Brain microvascular endothelial cell (primary cell): Measurements from ENCODE around the gene C6orf120.
A peak's percentile ranks its signal among the peaks of the same experiment; 100 is the strongest.

Source experiments
- DNase-seq: peaks from one replicate; pipeline ENCODE4 v3.0.0-alpha.2; 2020
- H3K27ac ChIP-seq: fragments of 250-450 bp; sonication (Bioruptor Pico); 2 replicates; pipeline ENCODE4 v1.5.1; 2020; ENCODE audit warnings: mild to moderate bottlenecking, moderate library complexity
- H3K27me3 ChIP-seq: fragments of 250-450 bp; sonication (Bioruptor Pico); replicated peaks from 2 replicates; pipeline ENCODE4 v1.5.1; 2020; ENCODE audit warnings: mild to moderate bottlenecking
- H3K36me3 ChIP-seq: fragments of 250-450 bp; sonication (Bioruptor Pico); replicated peaks from 2 replicates; pipeline ENCODE4 v1.5.1; 2020; ENCODE audit warnings: mild to moderate bottlenecking
- H3K4me3 ChIP-seq: 2 replicates; pipeline ENCODE4 v1.5.1; 2011; ENCODE audit warnings: low read depth, mild to moderate bottlenecking, control low read depth, low read length, moderate library complexity
- CTCF ChIP-seq: IDR thresholded peaks from 2 replicates; pipeline ENCODE4 v1.5.1; 2011; ENCODE audit warnings: low read depth, mild to moderate bottlenecking, moderate library complexity, low read length, control low read depth, inconsistent platforms; ENCODE audit errors: missing control alignments
- in situ Hi-C: cut with HindIII; loops from 2 replicates; pipeline ENCODE4 v1.10.0; 2017; ENCODE audit warnings: low sequenced_read_pairs, low pct_ligation_motif_present

C6orf120 gene

GRCh38 chr6:169726963-169727362, 25.0 kb downstream of the C6orf120 start:
- Histone ChIP-seq H3K36me3 (no peaks in the 10 kb centered on the region), H3K4me3 (no peak overlapping the region), H3K27ac (no peak overlapping the region), H3K27me3 (no peaks in the 10 kb centered on the region)
- DNase-seq, result no peak
- in situ Hi-C loops, result no loop called here
- TF ChIP-seq CTCF, result no peak

- Histone ChIP-seq H3K4me3 (no peak overlapping the region), H3K27me3 (no peaks in the 10 kb centered on the region), H3K27ac (no peak overlapping the region), H3K36me3 (no peaks in the 10 kb centered on the region)
- in situ Hi-C loops, result no loop called here
- DNase-seq, result no peak
- TF ChIP-seq CTCF, result no peak
Observed at GRCh38 chr6:169729961-169730360, 28.0 kb downstream of the C6orf120 start.

DNA sequence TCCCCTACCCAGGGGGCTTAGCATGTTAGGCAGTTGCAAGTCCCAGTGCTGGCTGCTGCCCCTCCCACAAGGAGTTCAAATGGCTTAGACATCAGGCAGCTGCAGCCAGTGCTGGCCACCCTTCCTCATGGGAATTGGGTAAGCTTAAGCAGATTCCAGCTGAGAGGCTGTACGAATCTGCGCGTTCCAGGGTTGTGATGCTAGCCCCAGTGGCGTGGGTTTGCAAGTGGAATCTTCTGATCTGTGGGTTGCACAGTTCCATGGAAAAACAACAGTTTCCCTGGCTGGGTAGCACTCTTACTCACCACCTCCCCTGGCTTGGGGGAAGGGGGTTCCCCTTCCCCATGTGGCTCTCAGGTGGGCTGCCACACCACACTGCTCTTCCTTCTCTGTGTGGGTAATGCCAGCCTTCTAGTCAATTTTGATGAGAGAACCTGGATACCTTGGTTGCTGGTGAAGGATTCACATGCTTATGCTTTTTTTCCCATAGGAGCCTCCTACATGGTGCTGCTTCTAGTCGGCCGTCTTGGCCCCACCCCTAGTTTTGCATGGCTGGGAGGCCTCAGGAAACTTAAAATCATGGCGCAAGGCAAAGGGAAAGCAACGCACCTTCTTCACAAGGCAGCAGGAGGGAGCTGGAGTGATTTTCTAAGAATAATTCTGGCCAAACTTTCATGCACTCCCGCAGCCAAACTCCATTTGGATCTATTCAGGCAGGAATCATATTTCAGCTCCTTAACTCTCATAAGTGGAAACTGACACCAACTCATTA, 36.5 kb downstream of the C6orf120 start:
- peaks cover 2% of the 10 kb centered on the region for H3K27me3 ChIP-seq
- in situ Hi-C loops, result no loop called here
- no peak overlapping the region for H3K27ac ChIP-seq
- H3K36me3 ChIP-seq, result no peaks in the 10 kb centered on the region
- no peak overlapping the region for H3K4me3 ChIP-seq
- DNase-seq, result peak; percentile 6
- TF ChIP-seq CTCF, result no peak

DNA sequence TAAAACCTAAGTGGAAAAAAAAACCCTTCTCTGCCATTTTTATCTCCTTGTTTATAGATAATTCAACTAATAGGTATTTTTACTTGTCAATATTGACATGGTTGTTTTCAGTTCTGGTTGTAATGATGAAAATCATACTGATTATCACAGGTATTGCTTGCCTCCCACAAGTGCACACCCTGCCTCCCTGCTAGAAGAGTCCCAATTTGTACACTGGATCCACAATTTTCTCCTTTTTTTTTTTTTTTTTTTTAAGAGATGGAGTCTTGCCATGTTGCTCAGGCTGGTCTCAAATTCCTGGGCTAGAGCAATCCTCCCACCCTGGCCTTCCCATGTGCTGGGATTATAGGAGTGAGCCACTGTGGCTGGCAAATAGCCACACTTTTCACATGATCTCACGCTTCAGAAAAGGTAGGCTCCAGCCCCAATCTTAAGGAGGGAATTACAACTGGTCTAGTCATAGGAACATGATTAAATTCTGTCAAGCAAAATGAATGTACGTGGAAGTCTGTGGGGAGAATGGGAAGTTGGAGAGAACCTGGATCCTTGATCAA, 37.1 kb downstream of the C6orf120 start:
- in situ Hi-C loops, result no loop called here
- H3K36me3 ChIP-seq, result no peaks in the 10 kb centered on the region
- no peak for TF ChIP-seq CTCF
- H3K4me3 ChIP-seq, result no peak overlapping the region
- H3K27ac ChIP-seq, result no peak overlapping the region
- H3K27me3 ChIP-seq, result peaks cover 2% of the 10 kb centered on the region
- DNase-seq, result no peak

DNA sequence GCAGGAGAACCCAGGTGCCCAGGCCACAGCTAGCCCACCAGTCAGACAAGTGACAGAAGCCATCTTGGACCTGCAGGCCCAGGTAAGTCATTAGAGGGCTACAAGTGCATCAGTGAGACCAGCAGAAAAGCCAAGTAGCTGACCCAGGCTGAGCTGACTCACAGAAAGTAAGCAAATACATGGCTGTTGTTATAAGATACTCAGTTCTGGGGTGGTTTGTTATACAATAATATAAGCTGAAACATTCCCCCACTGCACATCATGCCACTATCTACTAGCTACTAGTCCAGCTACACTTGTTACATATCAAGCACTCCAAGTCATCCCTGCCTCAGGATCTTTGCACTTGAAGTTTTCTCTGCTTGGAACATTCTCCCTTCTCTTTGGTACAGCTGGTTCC, 39.4 kb downstream of the C6orf120 start:
- in situ Hi-C loops, result no loop called here
- Histone ChIP-seq H3K4me3 (no peak overlapping the region), H3K36me3 (no peaks in the 10 kb centered on the region), H3K27ac (no peak overlapping the region), H3K27me3 (no peaks in the 10 kb centered on the region)
- peak; percentile 7 for DNase-seq
- no peak for TF ChIP-seq CTCF
